Measurements from ENCODE around the gene EPHA3.

EPHA3 gene

GRCh38 chr3:89234620-89235019 lies 127.2 kb downstream of the EPHA3 start:
- no peak for DNase-seq

GRCh38 chr3:89238846-89239245 lies 131.4 kb downstream of the EPHA3 start:
- no peak for DNase-seq

- DNase-seq: no peak
Observed at GRCh38 chr3:89239774-89240173, 132.4 kb downstream of the EPHA3 start.

- no peak for DNase-seq
Observed at GRCh38 chr3:89245612-89246011, 138.2 kb downstream of the EPHA3 start.

GRCh38 chr3:89246326-89246725 lies 138.9 kb downstream of the EPHA3 start:
- DNase-seq: no peak

- no peak for DNase-seq
Observed at GRCh38 chr3:89250742-89251141, 143.3 kb downstream of the EPHA3 start.

- DNase-seq: no peak
Observed at GRCh38 chr3:89252016-89252415, 144.6 kb downstream of the EPHA3 start.

GRCh38 chr3:89252860-89253259 lies 145.4 kb downstream of the EPHA3 start:
- DNase-seq: no peak

- DNase-seq: no peak
Observed at GRCh38 chr3:89256395-89256794, 149.0 kb downstream of the EPHA3 start.

- no peak for DNase-seq
Observed at GRCh38 chr3:89256882-89257281, 149.5 kb downstream of the EPHA3 start.

- no peak for DNase-seq
Observed at GRCh38 chr3:89260721-89261120, 153.3 kb downstream of the EPHA3 start.

- DNase-seq: no peak
Observed at GRCh38 chr3:89261673-89262072, 154.3 kb downstream of the EPHA3 start.

- no peak for DNase-seq
Observed at GRCh38 chr3:89262309-89262929, 155.0 kb downstream of the EPHA3 start.

GRCh38 chr3:89264037-89264560 lies 156.7 kb downstream of the EPHA3 start:
- DNase-seq: no peak

- no peak for DNase-seq
Observed at GRCh38 chr3:89266074-89266473, 158.7 kb downstream of the EPHA3 start.

GRCh38 chr3:89268059-89268458 lies 160.6 kb downstream of the EPHA3 start:
- DNase-seq: no peak

- DNase-seq: no peak
Observed at GRCh38 chr3:89270201-89270600, 162.8 kb downstream of the EPHA3 start.

GRCh38 chr3:89275001-89275400 lies 167.6 kb downstream of the EPHA3 start:
- no peak for DNase-seq

- no peak for DNase-seq
Observed at GRCh38 chr3:89276116-89276515, 168.7 kb downstream of the EPHA3 start.

- DNase-seq: peak; percentile 21
Observed at GRCh38 chr3:89278302-89279025, 171.0 kb downstream of the EPHA3 start.

GRCh38 chr3:89280301-89280700 lies 172.9 kb downstream of the EPHA3 start:
- DNase-seq: no peak

GRCh38 chr3:89280822-89281365 lies 173.5 kb downstream of the EPHA3 start:
- no peak for DNase-seq

- no peak for DNase-seq
Observed at GRCh38 chr3:89287902-89288508, 180.6 kb downstream of the EPHA3 start.

Data from right hindlimb (tissue), 1 donor.